HL-60 (cell line): Measurements from ENCODE around the gene USP48.
A peak's percentile ranks its signal among the peaks of the same experiment; 100 is the strongest.

Experiments
- DNase-seq, 2 experiments: peaks; one replicate each; pipeline ENCODE4 v3.0.0-alpha.2; 2010 to 2020; ENCODE audit warnings: low read depth in 1 of 2, low spot score in 1 of 2
- H3K27ac ChIP-seq: fragments of 250-450 bp; sonication (Bioruptor Pico); replicated peaks from 2 replicates; pipeline ENCODE4 v1.5.1; 2020; ENCODE audit warnings: mild to moderate bottlenecking, moderate library complexity
- H3K27me3 ChIP-seq: fragments of 250-450 bp; sonication (Bioruptor Pico); 2 replicates; pipeline ENCODE4 v1.5.1; 2021; ENCODE audit warnings: mild to moderate bottlenecking, moderate library complexity; ENCODE audit not compliant: insufficient read depth, poor library complexity, severe bottlenecking
- H3K4me3 ChIP-seq: replicated peaks from 2 replicates; pipeline ENCODE4 v1.5.1; 2011; ENCODE audit warnings: mild to moderate bottlenecking, control low read depth, low read length; ENCODE audit not compliant: insufficient read depth
- GABPA ChIP-seq: IDR thresholded peaks from 2 replicates; pipeline ENCODE4 v1.6.1; 2012; ENCODE audit warnings: low read depth
- POLR2AphosphoS5 ChIP-seq: IDR thresholded peaks from 2 replicates; pipeline ENCODE4 v1.6.1; 2012; ENCODE audit warnings: low read depth
- SPI1 ChIP-seq: IDR thresholded peaks from 2 replicates; pipeline ENCODE4 v1.6.1; 2012; ENCODE audit warnings: low read depth, mild to moderate bottlenecking, borderline replicate concordance
- TF ChIP-seq, protein P1 (sequence below): IDR thresholded peaks from 2 replicates; pipeline ENCODE4 v1.6.1; 2012; ENCODE audit warnings: low read depth; ENCODE audit not compliant: insufficient replicate concordance
- TF ChIP-seq, protein P2 (sequence below): IDR thresholded peaks from one replicate; pipeline ENCODE4 v1.5.1; 2011; ENCODE audit warnings: low read length, control low read depth, inconsistent platforms; ENCODE audit not compliant: insufficient read depth

The USP48 gene

DNA sequence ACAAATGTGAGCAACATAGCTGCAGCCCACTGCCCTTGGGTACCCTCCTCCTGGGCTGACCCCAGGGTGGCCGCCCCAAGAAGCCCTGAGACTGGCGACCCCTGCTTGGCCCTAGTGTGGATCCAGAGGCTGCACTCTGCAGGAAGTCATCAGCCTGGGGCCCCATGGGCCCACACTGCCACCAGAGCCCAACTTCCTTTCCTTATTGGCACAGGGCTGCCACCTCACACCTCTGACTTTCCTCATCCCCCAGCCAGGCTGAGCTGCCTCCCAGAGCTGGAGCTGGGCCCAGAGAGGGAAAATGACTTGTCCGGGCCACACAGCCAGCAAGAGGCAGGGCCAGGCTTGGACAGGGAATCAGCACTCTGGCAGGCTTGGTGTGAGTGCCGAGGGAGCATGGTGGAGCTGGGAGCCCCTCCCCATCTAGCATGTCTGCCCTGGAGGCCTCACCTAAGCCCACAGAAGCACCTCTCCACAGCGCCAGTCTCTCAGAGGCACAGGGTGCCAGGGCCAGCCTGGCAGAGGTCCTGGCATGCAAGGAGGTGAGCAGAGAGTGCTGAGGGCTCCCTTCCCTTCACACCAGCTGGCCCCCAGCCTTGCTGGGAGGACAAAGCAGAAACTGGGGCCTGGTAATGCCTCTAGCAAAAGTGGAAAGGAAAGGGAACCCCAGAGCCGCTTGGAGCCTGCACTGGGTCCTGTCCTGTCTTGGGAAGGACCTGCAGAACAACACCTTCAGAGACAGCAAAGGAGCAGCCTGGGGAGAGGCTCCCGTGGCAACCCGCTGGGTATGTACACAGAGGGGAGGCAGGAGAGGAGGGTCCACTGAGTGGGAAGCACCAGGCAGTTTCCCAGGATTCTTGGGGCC is 117.0 kb downstream of the USP48 start:
- Histone ChIP-seq H3K27me3 (no peaks in the 10 kb centered on the region), H3K27ac (peak overlapping the region; percentile 52), H3K4me3 (no peak overlapping the region)
- TF ChIP-seq, protein P1, sequence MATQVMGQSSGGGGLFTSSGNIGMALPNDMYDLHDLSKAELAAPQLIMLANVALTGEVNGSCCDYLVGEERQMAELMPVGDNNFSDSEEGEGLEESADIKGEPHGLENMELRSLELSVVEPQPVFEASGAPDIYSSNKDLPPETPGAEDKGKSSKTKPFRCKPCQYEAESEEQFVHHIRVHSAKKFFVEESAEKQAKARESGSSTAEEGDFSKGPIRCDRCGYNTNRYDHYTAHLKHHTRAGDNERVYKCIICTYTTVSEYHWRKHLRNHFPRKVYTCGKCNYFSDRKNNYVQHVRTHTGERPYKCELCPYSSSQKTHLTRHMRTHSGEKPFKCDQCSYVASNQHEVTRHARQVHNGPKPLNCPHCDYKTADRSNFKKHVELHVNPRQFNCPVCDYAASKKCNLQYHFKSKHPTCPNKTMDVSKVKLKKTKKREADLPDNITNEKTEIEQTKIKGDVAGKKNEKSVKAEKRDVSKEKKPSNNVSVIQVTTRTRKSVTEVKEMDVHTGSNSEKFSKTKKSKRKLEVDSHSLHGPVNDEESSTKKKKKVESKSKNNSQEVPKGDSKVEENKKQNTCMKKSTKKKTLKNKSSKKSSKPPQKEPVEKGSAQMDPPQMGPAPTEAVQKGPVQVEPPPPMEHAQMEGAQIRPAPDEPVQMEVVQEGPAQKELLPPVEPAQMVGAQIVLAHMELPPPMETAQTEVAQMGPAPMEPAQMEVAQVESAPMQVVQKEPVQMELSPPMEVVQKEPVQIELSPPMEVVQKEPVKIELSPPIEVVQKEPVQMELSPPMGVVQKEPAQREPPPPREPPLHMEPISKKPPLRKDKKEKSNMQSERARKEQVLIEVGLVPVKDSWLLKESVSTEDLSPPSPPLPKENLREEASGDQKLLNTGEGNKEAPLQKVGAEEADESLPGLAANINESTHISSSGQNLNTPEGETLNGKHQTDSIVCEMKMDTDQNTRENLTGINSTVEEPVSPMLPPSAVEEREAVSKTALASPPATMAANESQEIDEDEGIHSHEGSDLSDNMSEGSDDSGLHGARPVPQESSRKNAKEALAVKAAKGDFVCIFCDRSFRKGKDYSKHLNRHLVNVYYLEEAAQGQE, result no peak
- TF ChIP-seq SPI1, result peak; percentile 30; the same call in 1 of the 2 replicates
- DNase-seq, result peak in 1 of 2 experiments; percentile 68

DNA sequence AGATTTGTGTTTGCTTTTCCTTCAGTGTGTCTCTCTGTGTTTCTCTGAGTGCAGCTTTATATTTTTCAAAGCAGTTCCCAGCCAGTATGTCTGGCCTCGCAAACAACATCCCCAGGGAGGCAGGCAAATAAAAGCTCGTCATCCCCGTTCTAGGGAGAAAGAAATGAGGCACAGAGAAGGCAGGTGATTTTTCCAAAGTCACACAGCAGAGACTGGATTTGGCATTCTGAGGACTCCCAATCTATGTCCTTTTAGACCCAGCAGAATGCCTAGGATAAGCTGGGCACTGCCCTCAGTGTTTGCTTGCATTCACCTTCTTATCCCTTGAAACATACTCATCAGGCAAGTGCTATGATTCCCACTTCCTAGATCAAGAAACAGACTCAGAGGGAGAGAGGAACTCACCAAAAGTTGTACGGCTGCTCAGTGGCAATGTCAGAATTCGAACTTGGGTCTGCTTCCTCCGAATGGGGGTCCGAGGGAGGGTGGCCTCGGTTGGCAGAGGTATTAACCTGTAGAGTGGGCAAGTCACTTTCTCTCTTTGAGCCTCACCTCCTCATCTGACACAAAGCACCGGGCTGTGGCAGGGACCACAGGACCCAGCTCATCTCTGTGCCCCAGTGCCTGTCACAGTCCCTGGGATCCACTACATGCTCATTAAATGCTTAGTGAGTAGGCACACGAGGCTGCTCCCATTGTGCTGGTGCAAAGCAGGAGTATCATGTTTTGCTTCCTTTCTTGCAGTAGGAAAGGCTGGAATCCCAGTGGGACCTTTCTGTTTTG is 118.0 kb downstream of the USP48 start:
- H3K27ac ChIP-seq, result peak overlapping the region; percentile 52
- TF ChIP-seq, protein P1, result no peak
- no peak for TF ChIP-seq GABPA
- TF ChIP-seq POLR2AphosphoS5, result no peak
- TF ChIP-seq SPI1, result no peak
- TF ChIP-seq, protein P2, sequence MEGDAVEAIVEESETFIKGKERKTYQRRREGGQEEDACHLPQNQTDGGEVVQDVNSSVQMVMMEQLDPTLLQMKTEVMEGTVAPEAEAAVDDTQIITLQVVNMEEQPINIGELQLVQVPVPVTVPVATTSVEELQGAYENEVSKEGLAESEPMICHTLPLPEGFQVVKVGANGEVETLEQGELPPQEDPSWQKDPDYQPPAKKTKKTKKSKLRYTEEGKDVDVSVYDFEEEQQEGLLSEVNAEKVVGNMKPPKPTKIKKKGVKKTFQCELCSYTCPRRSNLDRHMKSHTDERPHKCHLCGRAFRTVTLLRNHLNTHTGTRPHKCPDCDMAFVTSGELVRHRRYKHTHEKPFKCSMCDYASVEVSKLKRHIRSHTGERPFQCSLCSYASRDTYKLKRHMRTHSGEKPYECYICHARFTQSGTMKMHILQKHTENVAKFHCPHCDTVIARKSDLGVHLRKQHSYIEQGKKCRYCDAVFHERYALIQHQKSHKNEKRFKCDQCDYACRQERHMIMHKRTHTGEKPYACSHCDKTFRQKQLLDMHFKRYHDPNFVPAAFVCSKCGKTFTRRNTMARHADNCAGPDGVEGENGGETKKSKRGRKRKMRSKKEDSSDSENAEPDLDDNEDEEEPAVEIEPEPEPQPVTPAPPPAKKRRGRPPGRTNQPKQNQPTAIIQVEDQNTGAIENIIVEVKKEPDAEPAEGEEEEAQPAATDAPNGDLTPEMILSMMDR, result no peak
- no peaks in the 10 kb centered on the region for H3K27me3 ChIP-seq
- DNase-seq, result no peak
- H3K4me3 ChIP-seq, result no peak overlapping the region

DNA sequence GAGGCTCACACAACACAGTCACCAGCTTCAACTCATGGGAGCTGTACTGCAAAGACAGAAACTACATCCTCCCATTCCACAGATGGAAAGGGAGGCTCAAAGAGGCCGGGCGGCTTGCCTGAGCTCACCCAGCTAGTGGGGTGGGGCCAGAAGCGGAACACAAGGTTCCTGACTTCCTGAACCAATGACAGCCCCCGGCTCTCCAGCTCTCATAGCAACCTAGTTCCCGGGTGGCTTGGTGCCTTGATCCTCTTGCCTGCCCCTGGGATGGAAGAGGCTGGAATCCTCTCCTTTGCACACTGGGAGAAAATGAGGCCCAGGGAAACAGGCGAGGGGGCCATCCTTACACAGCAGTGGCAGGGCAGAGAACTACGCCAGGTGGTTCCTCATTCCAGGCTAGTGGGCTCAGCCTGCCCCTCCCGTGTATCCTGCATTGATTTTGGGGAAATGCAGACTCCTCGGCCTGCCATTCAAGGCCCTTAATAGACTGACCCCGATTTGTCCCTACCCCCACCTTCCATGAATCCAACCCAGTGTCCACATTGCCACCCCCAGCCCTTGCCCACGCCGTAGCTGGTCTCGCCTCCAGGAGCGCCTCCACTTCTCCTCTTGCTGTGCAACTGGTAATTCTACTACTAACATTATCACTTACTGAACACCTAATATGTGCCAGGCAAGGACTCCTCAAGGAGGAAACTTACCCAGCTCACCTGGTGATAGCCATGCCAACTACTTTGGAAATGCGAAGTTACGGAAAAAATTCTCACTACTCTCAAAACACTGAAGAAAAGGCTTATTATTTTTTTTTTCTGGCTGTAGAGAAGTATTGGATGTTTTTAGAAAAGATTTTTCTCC is 118.8 kb downstream of the USP48 start:
- no peaks in the 10 kb centered on the region for H3K27me3 ChIP-seq
- no peak overlapping the region for H3K27ac ChIP-seq
- peak overlapping the region; percentile 20 for H3K4me3 ChIP-seq
- DNase-seq, result peak in 1 of 2 experiments; percentile 51
- TF ChIP-seq GABPA, result no peak
- TF ChIP-seq POLR2AphosphoS5, result no peak
- TF ChIP-seq, protein P1, result peak; percentile 23
- peak; percentile 45; the same call in 1 of the 2 replicates for TF ChIP-seq SPI1
- TF ChIP-seq, protein P2, result no peak
